Stimulated activated CD8-positive, alpha-beta memory T cell treated with anti-CD3 and anti-CD28 coated beads, Interleukin-4, amount 100 ng/mL, for 4 hours (primary cell): ENCODE results near the gene GRAMD4.

Experiments
- DNase-seq, 2 donors: peaks; one replicate each; pipeline ENCODE4 v3.0.0-alpha.2; 2020; ENCODE audit warnings: low read depth in 2 of 2, low spot score in 1 of 2

GRAMD4 gene

GRCh38 chr22:46710806-46711205, 90.6 kb downstream of the GRAMD4 start:
- DNase-seq = no peak

DNA sequence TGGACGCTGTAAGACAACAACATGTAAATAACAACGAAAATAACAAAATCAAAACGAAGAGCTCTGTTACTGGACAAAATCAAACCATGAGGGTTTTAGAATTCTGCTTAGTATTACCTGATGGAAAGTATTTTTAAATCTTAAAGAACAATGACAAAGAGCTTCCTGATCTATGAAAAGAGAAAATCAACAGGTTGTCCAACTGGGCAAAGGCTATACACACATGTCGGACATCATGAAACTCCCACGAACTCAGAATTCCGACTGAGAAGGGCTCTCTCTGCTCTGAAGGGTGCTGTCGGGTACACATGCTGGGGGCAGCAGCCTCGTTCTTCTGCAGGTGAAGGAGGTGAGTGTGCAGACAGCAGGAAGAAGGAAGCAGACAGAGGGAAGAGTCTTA, 92.1 kb downstream of the GRAMD4 start:
- DNase-seq = no peak

DNA sequence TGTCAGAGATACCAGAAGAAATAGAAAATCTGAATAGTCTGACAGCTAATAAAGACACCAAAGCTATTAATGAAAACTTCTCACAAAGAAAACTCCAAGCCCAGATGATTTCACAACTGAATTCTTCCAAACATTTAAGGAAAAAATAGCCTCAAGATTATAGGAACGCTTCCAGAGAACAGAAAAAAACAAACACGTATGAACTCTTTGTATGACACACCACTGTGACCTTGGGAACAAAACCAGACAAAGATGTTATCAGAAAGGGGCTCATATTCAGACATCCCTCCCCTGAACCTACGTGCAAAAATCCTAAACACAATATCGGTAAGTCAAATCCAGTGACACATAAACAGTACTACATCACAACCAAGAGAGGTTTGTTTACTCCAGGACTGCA, 94.4 kb downstream of the GRAMD4 start:
- DNase-seq = no peak

- DNase-seq = no peak
These were observed 99.7 kb downstream of the GRAMD4 start for GRCh38 chr22:46719921-46720320.

- no peak for DNase-seq
These were observed 101.4 kb downstream of the GRAMD4 start for GRCh38 chr22:46721501-46722085.

GRCh38 chr22:46723882-46724281, 103.7 kb downstream of the GRAMD4 start:
- no peak for DNase-seq

DNA sequence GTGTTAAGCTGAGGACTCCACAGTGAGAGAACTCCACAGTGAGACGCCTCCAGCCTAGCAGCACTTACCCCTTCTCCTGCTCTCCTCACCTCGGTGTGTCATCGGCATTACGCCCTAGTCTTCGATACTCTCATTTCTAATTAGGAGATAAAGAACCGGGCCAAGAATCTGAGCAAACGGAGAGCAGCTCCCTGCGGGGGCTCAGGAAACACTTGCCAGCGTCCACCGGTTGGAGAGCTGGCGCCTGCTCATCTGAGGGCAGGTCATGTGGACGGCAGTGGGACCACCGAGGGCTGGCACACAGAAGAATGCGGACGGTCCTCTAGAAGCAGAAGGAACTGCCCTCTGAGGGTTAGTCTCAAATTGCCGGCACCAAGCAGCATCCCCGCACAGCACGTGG, 104.9 kb downstream of the GRAMD4 start:
- no peak for DNase-seq

- DNase-seq = no peak
These were observed 106.1 kb downstream of the GRAMD4 start for GRCh38 chr22:46726066-46726985.

DNA sequence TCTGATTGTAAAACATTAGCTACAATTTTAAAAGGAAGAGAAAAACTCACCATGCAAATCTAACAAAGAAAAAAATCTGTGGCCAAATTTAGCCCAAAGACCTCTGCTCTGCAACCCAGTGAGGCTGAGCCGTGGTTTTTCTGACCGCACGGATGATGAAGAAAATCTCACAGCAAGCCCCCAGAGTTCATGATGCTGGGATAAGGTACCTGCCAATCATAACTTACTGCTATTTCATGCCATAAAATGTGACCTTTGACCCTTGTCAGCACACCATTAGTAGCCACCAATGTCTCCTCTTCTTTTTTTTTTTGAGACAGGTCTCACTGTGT, 106.8 kb downstream of the GRAMD4 start:
- no peak for DNase-seq

DNA sequence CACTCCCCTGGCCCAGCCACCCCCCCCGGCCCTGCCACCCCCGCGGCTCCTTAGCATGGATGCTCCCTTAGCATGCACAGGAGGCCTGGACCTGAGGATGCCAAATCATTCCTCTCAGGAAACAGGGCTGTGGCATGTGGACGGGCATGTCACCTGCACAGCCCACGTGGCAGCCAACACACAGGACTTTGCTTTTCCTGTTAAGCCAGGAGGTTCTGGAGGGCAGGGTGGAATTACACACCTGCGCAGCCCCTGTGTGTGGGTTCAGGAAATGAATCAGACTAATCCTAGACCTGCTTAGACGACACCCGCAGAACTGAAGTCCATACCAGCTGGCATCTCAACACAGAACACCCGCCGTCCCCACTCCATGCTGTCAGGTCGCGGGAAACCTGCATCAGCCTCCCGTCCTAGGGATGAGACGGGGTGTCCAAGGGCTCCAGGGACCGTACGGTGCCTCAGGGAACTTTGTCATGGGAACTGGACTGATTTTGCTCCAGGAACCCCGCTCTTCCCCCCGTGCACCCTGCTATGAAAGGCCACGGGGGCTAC, 107.7 kb downstream of the GRAMD4 start:
- no peak for DNase-seq

- no peak for DNase-seq
These were observed 108.3 kb downstream of the GRAMD4 start for GRCh38 chr22:46728470-46728869.
